ENCODE data around the gene CCDC185.

The CCDC185 gene

DNA sequence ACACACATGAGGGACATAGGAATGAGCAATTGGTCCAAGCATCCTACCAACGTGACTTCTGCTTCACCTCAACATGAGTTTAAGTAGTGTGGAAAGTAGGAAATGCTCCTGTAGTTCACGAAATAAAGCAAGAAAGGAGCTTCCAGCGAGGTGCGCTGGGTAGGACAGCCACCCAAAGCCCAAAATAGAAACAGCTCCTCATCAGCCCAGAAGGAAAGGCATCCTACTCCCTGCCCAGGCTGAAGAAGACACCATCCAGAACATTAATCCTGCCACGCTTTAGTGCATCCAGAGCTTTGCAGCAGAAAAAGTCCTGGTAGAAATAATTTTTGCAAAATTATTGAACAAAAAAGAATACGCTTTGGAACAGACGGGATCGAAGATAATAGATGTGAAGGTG, 25.9 kb downstream of the CCDC185 start:
- TF ChIP-seq SIN3A (IDR thresholded peaks at IDR 0.05; ENCODE audit: borderline replicate concordance, insufficient read depth, low read length) = no peak
- TF ChIP-seq POLR2AphosphoS5 (IDR thresholded peaks at IDR 0.05; ENCODE audit: low read depth, low read length) = no peak

DNA sequence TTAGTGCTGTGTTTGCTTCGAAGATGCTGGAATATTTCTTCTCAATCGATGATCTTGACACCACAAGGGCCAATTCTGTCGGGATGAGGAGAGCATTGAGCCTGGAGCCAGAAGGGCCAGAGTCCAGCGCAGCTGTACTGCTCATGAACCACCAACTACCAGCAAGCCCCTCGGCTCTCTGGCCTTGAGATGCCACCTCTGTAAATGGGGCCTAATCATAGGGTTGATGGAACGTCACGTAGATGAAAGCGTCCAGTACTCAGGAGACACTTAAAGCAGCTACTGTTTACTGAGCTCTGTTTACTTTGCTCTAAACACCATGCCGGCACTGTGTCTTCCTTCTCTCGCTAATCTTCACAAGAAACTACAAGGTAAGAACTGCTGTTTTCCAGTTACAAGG, 26.3 kb downstream of the CCDC185 start:
- TF ChIP-seq FOXP2 (optimal IDR thresholded peaks at IDR 0.05; ENCODE audit: borderline replicate concordance, extremely low read depth, extremely low read length, insufficient read depth) (no peak), SIN3A (IDR thresholded peaks at IDR 0.05; ENCODE audit: borderline replicate concordance, insufficient read depth, low read length) (no peak), POLR2AphosphoS5 (IDR thresholded peaks at IDR 0.05; ENCODE audit: low read depth, low read length) (no peak), TAF1 (IDR thresholded peaks at IDR 0.05; ENCODE audit: borderline replicate concordance, insufficient read depth, low read length) (no peak)
- TF ChIP-seq, protein P1, sequence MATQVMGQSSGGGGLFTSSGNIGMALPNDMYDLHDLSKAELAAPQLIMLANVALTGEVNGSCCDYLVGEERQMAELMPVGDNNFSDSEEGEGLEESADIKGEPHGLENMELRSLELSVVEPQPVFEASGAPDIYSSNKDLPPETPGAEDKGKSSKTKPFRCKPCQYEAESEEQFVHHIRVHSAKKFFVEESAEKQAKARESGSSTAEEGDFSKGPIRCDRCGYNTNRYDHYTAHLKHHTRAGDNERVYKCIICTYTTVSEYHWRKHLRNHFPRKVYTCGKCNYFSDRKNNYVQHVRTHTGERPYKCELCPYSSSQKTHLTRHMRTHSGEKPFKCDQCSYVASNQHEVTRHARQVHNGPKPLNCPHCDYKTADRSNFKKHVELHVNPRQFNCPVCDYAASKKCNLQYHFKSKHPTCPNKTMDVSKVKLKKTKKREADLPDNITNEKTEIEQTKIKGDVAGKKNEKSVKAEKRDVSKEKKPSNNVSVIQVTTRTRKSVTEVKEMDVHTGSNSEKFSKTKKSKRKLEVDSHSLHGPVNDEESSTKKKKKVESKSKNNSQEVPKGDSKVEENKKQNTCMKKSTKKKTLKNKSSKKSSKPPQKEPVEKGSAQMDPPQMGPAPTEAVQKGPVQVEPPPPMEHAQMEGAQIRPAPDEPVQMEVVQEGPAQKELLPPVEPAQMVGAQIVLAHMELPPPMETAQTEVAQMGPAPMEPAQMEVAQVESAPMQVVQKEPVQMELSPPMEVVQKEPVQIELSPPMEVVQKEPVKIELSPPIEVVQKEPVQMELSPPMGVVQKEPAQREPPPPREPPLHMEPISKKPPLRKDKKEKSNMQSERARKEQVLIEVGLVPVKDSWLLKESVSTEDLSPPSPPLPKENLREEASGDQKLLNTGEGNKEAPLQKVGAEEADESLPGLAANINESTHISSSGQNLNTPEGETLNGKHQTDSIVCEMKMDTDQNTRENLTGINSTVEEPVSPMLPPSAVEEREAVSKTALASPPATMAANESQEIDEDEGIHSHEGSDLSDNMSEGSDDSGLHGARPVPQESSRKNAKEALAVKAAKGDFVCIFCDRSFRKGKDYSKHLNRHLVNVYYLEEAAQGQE (IDR thresholded peaks at IDR 0.05; ENCODE audit: insufficient read depth in 1 of 2, low read depth in 2 of 2, low read length in 2 of 2) = no peak

DNA sequence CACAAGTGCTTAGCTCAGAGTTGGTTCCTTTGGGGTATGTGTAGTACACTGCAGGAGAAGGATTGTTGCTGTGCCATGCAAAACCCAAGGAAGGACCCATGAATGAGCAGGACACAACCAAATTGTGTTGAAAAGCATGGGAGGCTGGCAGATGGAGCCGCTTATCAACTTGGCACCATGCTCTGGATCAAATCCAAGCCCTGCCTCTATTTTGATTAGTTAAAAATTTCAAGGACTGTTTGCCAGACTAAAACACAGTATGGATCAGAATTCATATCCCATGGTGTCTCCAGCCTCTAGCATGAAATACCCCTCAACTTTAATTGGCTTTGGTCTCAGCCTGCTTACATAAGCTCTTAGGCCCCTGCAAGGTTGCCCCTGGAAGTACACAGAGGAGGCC, 27.8 kb downstream of the CCDC185 start:
- TF ChIP-seq, protein P1 (IDR thresholded peaks at IDR 0.05; ENCODE audit: insufficient read depth in 1 of 2, low read depth in 2 of 2, low read length in 2 of 2) = no peak
- TF ChIP-seq TAF1 (IDR thresholded peaks at IDR 0.05; ENCODE audit: borderline replicate concordance, insufficient read depth, low read length) (no peak), FOXP2 (optimal IDR thresholded peaks at IDR 0.05; ENCODE audit: borderline replicate concordance, extremely low read depth, extremely low read length, insufficient read depth) (no peak), SIN3A (IDR thresholded peaks at IDR 0.05; ENCODE audit: borderline replicate concordance, insufficient read depth, low read length) (no peak), POLR2AphosphoS5 (IDR thresholded peaks at IDR 0.05; ENCODE audit: low read depth, low read length) (no peak)

DNA sequence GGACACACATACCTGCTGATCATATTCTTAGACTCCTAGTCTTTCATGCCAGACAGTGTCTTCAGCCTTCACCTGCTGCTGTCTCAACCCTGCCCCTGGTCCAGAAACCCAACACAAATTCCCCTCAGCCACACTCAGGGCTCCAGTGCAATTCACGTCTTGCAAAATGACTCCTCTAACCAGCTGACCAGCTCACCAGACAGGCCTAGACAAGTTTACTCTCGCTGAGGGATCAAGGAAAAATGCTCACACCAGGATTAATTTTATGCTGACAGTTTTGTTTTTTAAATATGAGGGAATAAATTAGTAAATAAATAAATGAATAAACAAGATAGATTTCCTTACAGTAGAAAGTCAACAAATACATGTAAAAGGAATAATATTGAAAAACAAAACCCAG, 28.5 kb downstream of the CCDC185 start:
- TF ChIP-seq FOXP2 (optimal IDR thresholded peaks at IDR 0.05; ENCODE audit: borderline replicate concordance, extremely low read depth, extremely low read length, insufficient read depth) (no peak), SIN3A (IDR thresholded peaks at IDR 0.05; ENCODE audit: borderline replicate concordance, insufficient read depth, low read length) (no peak), POLR2AphosphoS5 (IDR thresholded peaks at IDR 0.05; ENCODE audit: low read depth, low read length) (no peak), TAF1 (IDR thresholded peaks at IDR 0.05; ENCODE audit: borderline replicate concordance, insufficient read depth, low read length) (no peak)
- TF ChIP-seq, protein P1 (IDR thresholded peaks at IDR 0.05; ENCODE audit: insufficient read depth in 1 of 2, low read depth in 2 of 2, low read length in 2 of 2) = no peak

DNA sequence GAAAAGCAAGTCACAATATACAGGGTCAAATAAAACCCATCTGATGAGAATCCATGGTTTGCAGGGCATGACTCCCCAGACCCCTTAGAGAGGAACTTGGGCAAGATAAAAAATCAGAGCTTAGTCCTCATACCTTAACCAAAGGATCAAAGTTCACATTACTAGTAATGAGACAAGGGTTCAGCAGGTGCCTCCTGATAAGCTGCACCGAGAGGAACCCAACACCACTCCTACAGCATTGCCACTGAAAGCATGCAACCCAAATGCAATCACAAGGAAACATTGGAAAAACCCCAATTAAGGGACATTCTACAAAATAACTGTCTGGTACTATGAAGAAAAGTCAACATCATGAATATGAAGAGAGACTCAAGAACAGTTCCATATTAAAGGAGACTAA, 29.7 kb downstream of the CCDC185 start:
- no peak for TF ChIP-seq POLR2AphosphoS5 (IDR thresholded peaks at IDR 0.05; ENCODE audit: low read depth, low read length)
- TF ChIP-seq FOXP2 (optimal IDR thresholded peaks at IDR 0.05; ENCODE audit: borderline replicate concordance, extremely low read depth, extremely low read length, insufficient read depth) = no peak
- TF ChIP-seq, protein P1 (IDR thresholded peaks at IDR 0.05; ENCODE audit: insufficient read depth in 1 of 2, low read depth in 2 of 2, low read length in 2 of 2) = no peak
- TF ChIP-seq TAF1 (IDR thresholded peaks at IDR 0.05; ENCODE audit: borderline replicate concordance, insufficient read depth, low read length) = no peak
- TF ChIP-seq SIN3A (IDR thresholded peaks at IDR 0.05; ENCODE audit: borderline replicate concordance, insufficient read depth, low read length) = no peak
